HG02981 (cell line): ENCODE measurements around the gene ZNF519.

Experiments
- ATAC-seq: cut with Tn5 transposase; IDR thresholded peaks from one replicate; pipeline ENCODE4 v1.9.1; 2021; ENCODE audit warnings: mild to moderate bottlenecking, moderate library complexity; ENCODE audit not compliant: unreplicated experiment

The ZNF519 gene

DNA sequence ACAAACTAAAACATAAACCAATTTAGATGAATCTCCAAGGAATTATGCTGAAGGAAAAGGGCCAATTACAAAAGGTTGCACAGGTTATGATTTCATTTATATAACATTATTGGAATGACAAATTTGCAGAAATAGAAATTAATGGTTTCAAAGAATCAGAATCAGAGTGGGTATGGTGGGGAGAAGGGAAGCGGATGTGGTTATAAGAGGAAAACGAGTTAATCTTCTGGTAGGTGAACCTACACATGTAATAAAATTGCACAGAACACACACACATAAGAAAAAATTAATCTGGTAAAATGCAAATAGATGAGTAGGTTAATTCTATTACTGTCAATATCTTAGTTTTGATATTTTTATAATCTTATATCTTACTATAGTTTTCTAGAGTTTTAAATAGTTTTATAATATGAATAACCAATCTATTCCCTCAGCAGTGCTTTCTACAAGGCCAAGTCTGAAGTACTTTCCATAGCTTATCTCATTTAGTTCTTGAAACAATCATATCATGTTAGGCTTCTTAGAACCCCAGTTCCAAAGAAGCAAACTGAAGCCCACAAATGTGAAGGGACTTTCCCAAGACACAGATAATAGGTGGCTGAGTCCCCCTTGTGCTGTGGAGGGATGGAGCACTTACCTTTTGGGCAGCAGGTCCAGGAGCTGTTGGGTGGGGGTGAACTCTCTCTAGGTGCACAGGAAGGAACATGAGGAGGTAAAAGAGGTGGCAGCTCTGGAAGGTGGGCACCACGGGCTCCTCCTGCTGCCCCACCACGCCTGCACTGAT, 31.5 kb downstream of the ZNF519 start:
- no peak for ATAC-seq

DNA sequence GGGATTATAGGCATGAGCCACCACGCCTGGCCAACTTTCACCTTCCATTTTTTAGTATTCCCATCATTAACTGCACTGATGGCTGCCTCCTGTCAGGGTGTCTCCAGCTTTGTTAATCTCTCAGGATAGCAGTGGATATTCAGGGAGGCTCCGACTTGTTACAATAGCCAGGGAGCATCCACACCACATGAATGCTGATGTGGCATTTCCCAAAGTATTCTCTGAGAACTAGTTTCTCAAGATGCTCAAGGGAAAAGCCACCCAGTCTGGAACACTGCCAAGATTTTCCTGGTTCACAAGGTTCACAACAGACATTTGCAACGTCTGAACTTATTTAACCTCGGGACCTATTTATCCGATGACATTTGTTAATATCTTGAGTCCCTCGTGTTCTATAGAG, 33.8 kb downstream of the ZNF519 start:
- ATAC-seq: no peak

GRCh38 chr18:14097761-14098160, 34.5 kb downstream of the ZNF519 start:
- ATAC-seq: no peak

GRCh38 chr18:14093307-14093915, 38.8 kb downstream of the ZNF519 start:
- ATAC-seq: no peak

GRCh38 chr18:14092625-14093306, 39.5 kb downstream of the ZNF519 start:
- ATAC-seq: no peak

GRCh38 chr18:14089781-14090180, 42.5 kb downstream of the ZNF519 start:
- no peak for ATAC-seq

- ATAC-seq: no peak
Observed at GRCh38 chr18:14089191-14089590, 43.0 kb downstream of the ZNF519 start.

DNA sequence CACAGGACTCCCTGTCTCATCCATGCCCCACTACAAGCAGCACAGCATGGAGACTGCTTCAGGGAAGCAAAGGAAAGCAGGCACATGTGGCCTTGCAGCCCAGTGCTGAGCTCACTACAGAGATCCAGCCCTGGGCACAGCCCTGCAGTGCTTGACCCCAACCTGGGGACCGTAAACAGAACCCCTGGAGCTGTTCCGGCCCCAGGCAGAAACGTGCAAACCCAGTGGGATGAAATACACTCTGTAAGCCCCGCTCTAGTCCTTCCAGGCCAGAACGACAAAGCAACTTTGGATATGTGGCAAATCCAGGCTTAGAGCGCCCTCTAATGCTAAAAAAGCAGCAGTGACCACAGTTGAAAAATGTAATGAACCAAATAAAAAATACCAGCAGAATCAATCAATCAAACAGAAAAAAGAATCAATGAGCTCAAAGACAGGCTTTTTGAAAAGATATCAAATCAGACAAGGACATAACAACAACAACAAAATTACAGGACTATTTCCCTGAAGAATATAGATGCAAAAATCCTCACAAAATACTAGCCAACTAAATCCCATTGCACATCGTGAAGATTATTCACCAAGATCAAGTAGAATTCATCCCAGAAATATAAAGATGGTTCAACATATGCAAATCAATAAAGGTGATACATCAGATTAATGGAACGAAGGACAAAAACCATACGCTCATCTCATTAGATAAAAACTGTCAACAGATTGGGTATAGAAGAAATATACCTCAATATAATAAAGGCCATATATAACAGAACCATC, 45.6 kb downstream of the ZNF519 start:
- ATAC-seq: no peak

GRCh38 chr18:14085770-14086457, 46.3 kb downstream of the ZNF519 start:
- no peak for ATAC-seq

- ATAC-seq: no peak
Observed at GRCh38 chr18:14075196-14075595, 57.0 kb downstream of the ZNF519 start.

DNA sequence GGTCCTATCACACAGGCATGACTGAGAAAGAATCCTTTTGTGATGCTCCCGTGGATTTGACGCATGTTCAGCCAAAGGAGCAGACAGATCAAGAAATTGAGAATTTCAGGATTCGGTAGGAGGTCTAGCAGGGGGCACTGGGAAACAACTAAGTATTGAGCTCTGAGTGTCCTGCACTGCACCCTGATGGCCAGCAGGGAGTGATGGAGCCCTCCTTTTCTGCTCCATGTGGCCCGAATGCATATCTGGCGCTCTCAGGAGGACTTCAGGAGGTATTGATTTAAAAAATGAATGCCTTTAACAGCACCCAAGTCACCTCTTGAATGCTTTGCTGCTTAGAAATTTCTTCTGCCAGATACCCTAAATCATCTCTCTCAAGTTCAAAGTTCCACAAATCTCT, 58.0 kb downstream of the ZNF519 start:
- no peak for ATAC-seq

DNA sequence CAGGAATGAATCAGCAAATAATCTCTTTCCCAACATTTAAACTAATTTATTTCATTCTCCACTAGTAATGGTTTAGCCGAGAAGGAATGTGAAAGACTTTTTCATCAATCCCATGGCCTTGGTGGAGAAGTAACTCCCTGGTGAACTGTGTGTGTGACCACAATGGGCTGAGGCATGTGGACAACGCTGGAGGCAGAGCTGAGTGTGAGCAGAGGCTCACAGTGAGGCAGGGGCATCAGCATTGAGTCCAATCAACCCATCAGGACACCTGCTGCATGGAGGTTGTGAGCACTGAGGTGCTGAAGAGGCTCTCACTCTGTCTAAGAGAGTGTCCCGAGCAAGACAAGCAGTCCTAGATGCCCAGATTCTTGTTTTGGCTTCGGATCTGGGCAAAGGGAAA, 78.6 kb downstream of the ZNF519 start:
- no peak for ATAC-seq
